ENCODE results near the gene CNKSR3. TPM values are rescaled to one million over a fixed set of nuclear protein-coding genes. Genes with fewer than 3 reads are reported as not detected.
A peak's percentile ranks its signal among the peaks of the same experiment; 100 is the strongest.

Gene CNKSR3
- total and polyA plus RNA-seq, 4 donors: 4.9 to 17.0 (median 8.8) TPM

DNA sequence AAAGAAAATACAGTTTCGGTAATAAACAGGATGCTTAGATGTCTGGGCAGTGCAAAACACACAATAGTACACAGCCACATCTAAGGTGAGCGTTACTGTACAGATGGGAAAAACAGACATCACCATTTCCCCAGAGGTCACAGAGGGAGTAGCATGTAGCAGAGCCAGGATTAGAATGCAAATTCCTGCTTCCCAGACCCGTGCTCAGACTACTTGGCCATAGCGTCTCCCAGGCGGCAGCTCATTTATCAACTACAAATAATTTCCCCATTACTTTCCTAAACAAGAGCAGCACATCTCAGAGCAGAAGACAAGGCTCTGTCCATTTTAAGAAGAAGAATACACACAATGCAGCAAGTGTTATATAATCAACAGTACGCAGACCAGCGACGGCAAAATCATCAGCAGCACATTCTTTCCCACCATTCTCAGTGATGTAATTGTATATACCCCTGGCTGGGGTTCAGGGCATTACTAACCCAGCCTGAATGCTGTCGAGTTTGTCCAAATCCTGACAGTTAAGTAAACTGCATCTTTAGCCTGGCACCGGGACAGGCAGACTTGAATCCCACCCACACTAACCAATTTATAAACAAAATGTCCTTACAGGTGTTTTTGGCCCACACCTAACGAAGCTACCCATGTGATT, 61.9 kb downstream of the CNKSR3 start:
- DNase-seq (ENCODE audit: low read depth in 4 of 6, low spot score in 6 of 6): peak in 3 of 6 donors; percentile 17 to 80 (median 71)
- Histone ChIP-seq H3K9me3 (ENCODE audit: control insufficient read depth, insufficient read depth, low read length) (no peaks in the 10 kb centered on the region), H3K4me1 (ENCODE audit: control insufficient read depth, insufficient read depth, low read length) (no peaks in the 10 kb centered on the region), H3K36me3 (ENCODE audit: control insufficient read depth, insufficient read depth, low read length) (no peaks in the 10 kb centered on the region), H3K27ac (ENCODE audit: low read depth, low read length) (no peak overlapping the region), H3K4me3 (ENCODE audit: low read depth, low read length) (no peak overlapping the region), H3K27me3 (ENCODE audit: control insufficient read depth, insufficient read depth, low read length) (no peaks in the 10 kb centered on the region)
- WGBS (ENCODE audit: insufficient coverage): 27% methylated on average over 7 of the region's 11 CpGs

DNA sequence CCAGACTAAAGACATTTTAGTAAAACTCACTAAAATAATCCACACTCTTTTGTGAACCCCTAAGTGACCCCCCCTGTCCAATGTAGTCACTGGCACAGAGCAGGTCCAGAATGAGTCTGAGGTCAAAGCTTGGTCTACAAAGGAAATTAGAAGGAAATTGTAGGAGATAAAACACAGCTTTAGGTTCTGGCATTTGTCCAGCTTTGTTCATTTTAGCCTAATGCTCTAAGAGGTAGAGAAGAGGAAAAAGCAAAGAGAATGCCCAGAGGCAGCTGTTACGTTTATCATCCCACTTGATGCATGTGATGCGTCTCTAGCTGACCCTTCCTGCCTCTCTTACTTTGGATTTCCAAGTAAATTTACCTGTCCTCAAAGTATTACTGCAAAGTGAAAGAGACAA, 62.5 kb downstream of the CNKSR3 start:
- no peak overlapping the region for H3K27ac ChIP-seq (ENCODE audit: low read depth, low read length)
- H3K36me3 ChIP-seq (ENCODE audit: control insufficient read depth, insufficient read depth, low read length): no peaks in the 10 kb centered on the region
- no peaks in the 10 kb centered on the region for H3K9me3 ChIP-seq (ENCODE audit: control insufficient read depth, insufficient read depth, low read length)
- WGBS (ENCODE audit: insufficient coverage): no CpG with 5 or more reads among the region's 2 CpGs
- H3K4me1 ChIP-seq (ENCODE audit: control insufficient read depth, insufficient read depth, low read length): no peaks in the 10 kb centered on the region
- DNase-seq (ENCODE audit: low read depth in 4 of 6, low spot score in 6 of 6): peak in 2 of 6 donors; percentile 34 to 55
- H3K4me3 ChIP-seq (ENCODE audit: low read depth, low read length): no peak overlapping the region
- H3K27me3 ChIP-seq (ENCODE audit: control insufficient read depth, insufficient read depth, low read length): no peaks in the 10 kb centered on the region

DNA sequence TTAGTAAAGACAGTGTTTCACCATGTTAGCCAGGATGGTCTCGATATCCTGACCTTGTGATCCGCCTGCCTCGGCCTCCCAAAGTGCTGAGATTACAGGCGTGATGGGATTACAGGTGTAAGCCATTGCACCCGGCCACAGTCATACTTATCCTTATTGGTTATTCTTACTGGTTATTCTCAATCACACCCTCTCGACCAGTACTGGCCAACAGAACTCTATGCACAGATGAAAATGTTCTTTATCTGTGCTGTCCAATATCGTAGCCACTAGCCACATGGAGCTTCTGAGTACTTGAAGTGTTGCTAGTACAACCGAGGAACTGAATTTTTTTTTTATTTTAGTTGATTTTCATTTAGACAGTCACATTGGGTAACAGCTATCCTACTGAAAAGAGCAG, 63.5 kb downstream of the CNKSR3 start:
- Histone ChIP-seq H3K36me3 (ENCODE audit: control insufficient read depth, insufficient read depth, low read length) (peaks cover under 1% of the 10 kb centered on the region), H3K4me1 (ENCODE audit: control insufficient read depth, insufficient read depth, low read length) (no peaks in the 10 kb centered on the region), H3K9me3 (ENCODE audit: control insufficient read depth, insufficient read depth, low read length) (no peaks in the 10 kb centered on the region), H3K4me3 (ENCODE audit: low read depth, low read length) (no peak overlapping the region), H3K27ac (ENCODE audit: low read depth, low read length) (no peak overlapping the region), H3K27me3 (ENCODE audit: control insufficient read depth, insufficient read depth, low read length) (no peaks in the 10 kb centered on the region)
- WGBS (ENCODE audit: insufficient coverage): 100% methylated on average over 7 of the region's 8 CpGs
- no peak for DNase-seq (ENCODE audit: low read depth in 4 of 6, low spot score in 6 of 6)

DNA sequence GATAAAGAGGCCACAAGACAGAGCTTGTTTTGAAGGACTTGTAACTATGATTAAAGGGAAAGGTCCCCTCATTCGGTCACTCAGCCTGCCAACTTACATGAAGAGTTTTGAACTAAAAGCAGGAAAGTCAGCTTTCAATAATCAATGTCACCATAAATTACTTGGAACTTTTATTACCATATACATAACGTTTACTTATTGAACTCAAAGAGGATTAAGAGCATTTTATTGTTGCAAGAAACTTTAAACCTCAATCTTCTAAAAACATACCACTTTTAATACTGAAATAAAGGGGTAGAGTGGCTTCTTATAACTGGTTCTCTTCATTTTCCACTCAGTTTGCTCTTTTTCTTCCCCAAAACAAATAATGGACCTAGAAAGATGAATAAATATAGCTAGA, 65.1 kb downstream of the CNKSR3 start:
- Histone ChIP-seq H3K36me3 (ENCODE audit: control insufficient read depth, insufficient read depth, low read length) (peaks cover 2% of the 10 kb centered on the region), H3K4me3 (ENCODE audit: low read depth, low read length) (no peak overlapping the region), H3K27ac (ENCODE audit: low read depth, low read length) (no peak overlapping the region), H3K27me3 (ENCODE audit: control insufficient read depth, insufficient read depth, low read length) (no peaks in the 10 kb centered on the region), H3K4me1 (ENCODE audit: control insufficient read depth, insufficient read depth, low read length) (no peaks in the 10 kb centered on the region), H3K9me3 (ENCODE audit: control insufficient read depth, insufficient read depth, low read length) (no peaks in the 10 kb centered on the region)
- DNase-seq (ENCODE audit: low read depth in 4 of 6, low spot score in 6 of 6): no peak
- WGBS (ENCODE audit: insufficient coverage): no CpG with 5 or more reads among the region's 2 CpGs

- no peak for DNase-seq (ENCODE audit: low read depth in 4 of 6, low spot score in 6 of 6)
- Histone ChIP-seq H3K4me3 (ENCODE audit: low read depth, low read length) (no peak overlapping the region), H3K9me3 (ENCODE audit: control insufficient read depth, insufficient read depth, low read length) (no peaks in the 10 kb centered on the region), H3K27ac (ENCODE audit: low read depth, low read length) (no peak overlapping the region), H3K27me3 (ENCODE audit: control insufficient read depth, insufficient read depth, low read length) (no peaks in the 10 kb centered on the region), H3K36me3 (ENCODE audit: control insufficient read depth, insufficient read depth, low read length) (peaks cover 2% of the 10 kb centered on the region), H3K4me1 (ENCODE audit: control insufficient read depth, insufficient read depth, low read length) (no peaks in the 10 kb centered on the region)
- 100% methylated on average over 3 of the region's 12 CpGs for WGBS (ENCODE audit: insufficient coverage)
Observed at GRCh38 chr6:154441995-154442310, 68.5 kb downstream of the CNKSR3 start.

DNA sequence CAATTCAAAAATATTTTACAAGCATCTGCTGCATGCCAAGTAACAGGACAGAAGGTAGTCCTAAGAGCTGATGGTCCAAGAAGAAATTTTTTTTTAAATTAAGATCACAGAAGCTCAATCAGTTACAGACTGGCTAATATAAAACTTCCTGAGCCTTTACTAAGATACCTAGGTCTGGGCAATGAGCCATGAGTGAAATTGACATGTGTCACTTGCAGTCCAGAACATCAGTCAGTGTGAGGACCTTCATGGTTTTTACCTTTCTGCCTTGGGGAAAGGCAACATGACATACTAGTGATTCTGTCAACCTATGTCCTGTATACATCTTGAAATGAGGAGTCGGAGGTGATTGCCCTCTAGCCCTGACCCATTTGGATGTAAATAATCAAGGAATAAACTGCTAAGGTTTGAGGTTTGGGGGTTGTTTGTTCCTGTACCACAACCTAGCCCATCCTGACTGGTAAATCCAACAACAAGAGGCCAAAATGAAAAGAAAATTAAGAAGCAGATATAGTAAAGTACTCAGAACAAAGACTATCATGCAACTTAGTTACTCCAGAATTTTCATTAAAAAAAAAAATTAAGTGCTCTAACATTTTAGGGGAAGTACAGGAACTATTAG, 70.0 kb downstream of the CNKSR3 start:
- no CpG with 5 or more reads among the region's 1 CpG for WGBS (ENCODE audit: insufficient coverage)
- Histone ChIP-seq H3K27ac (ENCODE audit: low read depth, low read length) (no peak overlapping the region), H3K4me1 (ENCODE audit: control insufficient read depth, insufficient read depth, low read length) (no peaks in the 10 kb centered on the region), H3K9me3 (ENCODE audit: control insufficient read depth, insufficient read depth, low read length) (no peaks in the 10 kb centered on the region), H3K27me3 (ENCODE audit: control insufficient read depth, insufficient read depth, low read length) (no peaks in the 10 kb centered on the region), H3K36me3 (ENCODE audit: control insufficient read depth, insufficient read depth, low read length) (peaks cover 4% of the 10 kb centered on the region), H3K4me3 (ENCODE audit: low read depth, low read length) (no peak overlapping the region)
- DNase-seq (ENCODE audit: low read depth in 4 of 6, low spot score in 6 of 6): no peak

GRCh38 chr6:154440022-154440421, 70.5 kb downstream of the CNKSR3 start:
- H3K9me3 ChIP-seq (ENCODE audit: control insufficient read depth, insufficient read depth, low read length): no peaks in the 10 kb centered on the region
- no peak overlapping the region for H3K4me3 ChIP-seq (ENCODE audit: low read depth, low read length)
- no peaks in the 10 kb centered on the region for H3K27me3 ChIP-seq (ENCODE audit: control insufficient read depth, insufficient read depth, low read length)
- no peaks in the 10 kb centered on the region for H3K4me1 ChIP-seq (ENCODE audit: control insufficient read depth, insufficient read depth, low read length)
- WGBS (ENCODE audit: insufficient coverage): no CpG with 5 or more reads among the region's 3 CpGs
- H3K36me3 ChIP-seq (ENCODE audit: control insufficient read depth, insufficient read depth, low read length): peaks cover 5% of the 10 kb centered on the region
- DNase-seq (ENCODE audit: low read depth in 4 of 6, low spot score in 6 of 6): no peak
- H3K27ac ChIP-seq (ENCODE audit: low read depth, low read length): no peak overlapping the region

DNA sequence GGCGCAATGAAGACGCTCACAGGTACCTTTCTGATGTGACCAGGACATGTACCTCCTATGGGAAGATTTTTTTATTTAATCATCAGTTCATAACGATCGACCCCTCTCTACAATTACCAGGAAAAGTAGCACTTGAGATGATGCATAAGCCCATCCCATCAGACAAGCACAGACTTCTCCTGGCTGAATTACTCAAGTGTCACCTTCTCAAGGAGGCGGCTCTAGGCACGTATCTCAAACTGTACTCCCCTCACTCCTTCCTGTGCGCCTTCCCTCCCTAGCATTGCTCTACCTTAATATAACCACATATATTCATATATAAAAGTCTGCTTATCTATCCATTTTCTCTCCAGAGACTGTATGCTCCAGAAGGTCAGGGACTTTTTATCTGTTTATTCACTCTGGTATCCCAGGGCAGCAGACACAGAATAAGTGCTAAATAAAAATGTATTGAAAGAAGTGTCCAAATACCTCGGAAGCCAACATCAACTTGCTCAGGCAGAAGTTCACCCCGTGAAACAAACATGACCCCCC, 71.5 kb downstream of the CNKSR3 start:
- no peak overlapping the region for H3K4me3 ChIP-seq (ENCODE audit: low read depth, low read length)
- H3K27ac ChIP-seq (ENCODE audit: low read depth, low read length): no peak overlapping the region
- H3K4me1 ChIP-seq (ENCODE audit: control insufficient read depth, insufficient read depth, low read length): no peaks in the 10 kb centered on the region
- H3K9me3 ChIP-seq (ENCODE audit: control insufficient read depth, insufficient read depth, low read length): no peaks in the 10 kb centered on the region
- WGBS (ENCODE audit: insufficient coverage): 88% methylated on average over 4 of the region's 9 CpGs
- DNase-seq (ENCODE audit: low read depth in 4 of 6, low spot score in 6 of 6): no peak
- no peaks in the 10 kb centered on the region for H3K27me3 ChIP-seq (ENCODE audit: control insufficient read depth, insufficient read depth, low read length)
- H3K36me3 ChIP-seq (ENCODE audit: control insufficient read depth, insufficient read depth, low read length): peaks cover 5% of the 10 kb centered on the region

- Histone ChIP-seq H3K4me1 (ENCODE audit: control insufficient read depth, insufficient read depth, low read length) (peaks cover 4% of the 10 kb centered on the region), H3K4me3 (ENCODE audit: low read depth, low read length) (no peak overlapping the region)
Observed at GRCh38 chr6:154435400-154435945, 75.0 kb downstream of the CNKSR3 start.

GRCh38 chr6:154434662-154435061, 75.8 kb downstream of the CNKSR3 start:
- no peak for DNase-seq (ENCODE audit: low read depth in 4 of 6, low spot score in 6 of 6)
- 100% methylated on average over 1 of the region's 3 CpGs for whole genome bisulfite sequencing (ENCODE audit: insufficient coverage)
- Histone ChIP-seq H3K36me3 (ENCODE audit: control insufficient read depth, insufficient read depth, low read length) (peaks cover 3% of the 10 kb centered on the region), H3K4me3 (ENCODE audit: low read depth, low read length) (no peak overlapping the region), H3K27ac (ENCODE audit: low read depth, low read length) (no peak overlapping the region), H3K27me3 (ENCODE audit: control insufficient read depth, insufficient read depth, low read length) (no peaks in the 10 kb centered on the region), H3K4me1 (ENCODE audit: control insufficient read depth, insufficient read depth, low read length) (peaks cover 4% of the 10 kb centered on the region), H3K9me3 (ENCODE audit: control insufficient read depth, insufficient read depth, low read length) (peaks cover 3% of the 10 kb centered on the region)

More at GRCh38 chr6:154435400-154435945, 75.0 kb downstream of the CNKSR3 start:
- Histone ChIP-seq H3K36me3 (ENCODE audit: control insufficient read depth, insufficient read depth, low read length) (peaks cover 3% of the 10 kb centered on the region), H3K27me3 (ENCODE audit: control insufficient read depth, insufficient read depth, low read length) (no peaks in the 10 kb centered on the region), H3K27ac (ENCODE audit: low read depth, low read length) (no peak overlapping the region), H3K9me3 (ENCODE audit: control insufficient read depth, insufficient read depth, low read length) (peaks cover 3% of the 10 kb centered on the region)
- WGBS (ENCODE audit: insufficient coverage): 87% methylated on average over 11 of the region's 11 CpGs
- no peak for DNase-seq (ENCODE audit: low read depth in 4 of 6, low spot score in 6 of 6)

Measured in spinal cord (tissue), 10 donors.